GM12878 (cell line): ENCODE measurements around the gene C1orf21. TPM values are rescaled to one million over a fixed set of nuclear protein-coding genes. Genes with fewer than 3 reads are reported as not detected.

Experiments
- ATAC-seq: fragments of 200-7000 bp; cut with Tn5 transposase; 3 replicates; pipeline ENCODE4 v1.9.1; 2020; ENCODE audit warnings: mild to moderate bottlenecking, moderate library complexity
- BruUV-seq: library from RNA; stranded (reverse); fragments of 400-500 nt; replicated peaks from 2 replicates; lab custom pipeline; 2021; lab: Mats Ljungman, UMichigan
- CTCF ChIA-PET: fragments of 300-600 bp; sonication (Branson Sonifier 250); formaldehyde crosslinking; extraction: SDS; loops from one replicate; lab custom pipeline; 2021; ENCODE audit warnings: inconsistent platforms; lab: Yijun Ruan, JAX
- POLR2A ChIA-PET: fragments of 350-600 bp; formaldehyde crosslinking; extraction: SDS; loops from one replicate; lab custom pipeline; 2021; ENCODE audit warnings: inconsistent platforms; lab: Charles Lee
- RAD21 ChIA-PET: fragments of 300-600 bp; sonication (Branson Sonifier 250); formaldehyde crosslinking; loops from one replicate; lab custom pipeline; 2023; ENCODE audit warnings: antibody characterized with exemption; ENCODE audit not compliant: unreplicated experiment; lab: Charles Lee
- SMC1A ChIA-PET: fragments of 300-600 bp; sonication (Branson Sonifier 250); formaldehyde crosslinking; loops from one replicate; lab custom pipeline; 2023; ENCODE audit not compliant: unreplicated experiment, uncharacterized antibody; lab: Charles Lee
- DNase-seq: peaks from one replicate; pipeline ENCODE4 v3.0.0-alpha.2; 2011; ENCODE audit warnings: low read depth, low spot score
- FAIRE-seq: peaks from 3 replicates; lab custom pipeline; 2011; peaks lifted over from hg19 to GRCh38; lab: Jason Lieb, UNC
- H2AFZ ChIP-seq: 2 replicates; pipeline ENCODE4 v1.6.0; 2011; ENCODE audit warnings: low read depth, low read length, control low read depth; ENCODE audit not compliant: control insufficient read depth
- H3K27ac ChIP-seq: 2 replicates; pipeline ENCODE4 v1.5.1; 2011; ENCODE audit warnings: control low read depth; ENCODE audit not compliant: control insufficient read depth, insufficient read depth
- H3K27me3 ChIP-seq, 2 experiments: replicated peaks in 1 of 2; 2 replicates each; pipeline versions ENCODE4 v1.6.0 to v1.6.1; 2011; ENCODE audit warnings: low read length in 1 of 2; ENCODE audit not compliant: control insufficient read depth in 2 of 2, insufficient read depth in 2 of 2
- H3K36me3 ChIP-seq, 2 experiments: 2 replicates each; pipeline ENCODE4 v1.5.1; 2011; ENCODE audit warnings: low read length in 1 of 2; ENCODE audit not compliant: control insufficient read depth in 2 of 2, insufficient read depth in 2 of 2
- H3K4me1 ChIP-seq: 2 replicates; pipeline ENCODE4 v1.6.1; 2011; ENCODE audit warnings: mild to moderate bottlenecking, low read length, moderate library complexity, mixed read lengths; ENCODE audit not compliant: control insufficient read depth, insufficient read depth
- H3K4me2 ChIP-seq: 2 replicates; pipeline ENCODE4 v1.6.0; 2011; ENCODE audit warnings: control low read depth; ENCODE audit not compliant: control insufficient read depth, insufficient read depth
- H3K4me3 ChIP-seq: fragments of 200-600 bp; sonication (generic); 2 replicates; pipeline ENCODE4 v1.5.1; 2016
- H3K79me2 ChIP-seq: 2 replicates; pipeline ENCODE4 v1.6.0; 2011; ENCODE audit warnings: low read length; ENCODE audit not compliant: control insufficient read depth, insufficient read depth
- H3K9ac ChIP-seq: 2 replicates; pipeline ENCODE4 v1.8.0; 2011; ENCODE audit warnings: low read length, control low read depth, mixed read lengths; ENCODE audit not compliant: control insufficient read depth, insufficient read depth
- H3K9me3 ChIP-seq: replicated peaks from 3 replicates; pipeline ENCODE4 v1.5.1; 2011; ENCODE audit warnings: mild to moderate bottlenecking, low read length; ENCODE audit not compliant: control insufficient read depth, insufficient read depth
- H4K20me1 ChIP-seq: 2 replicates; pipeline ENCODE4 v1.6.0; 2011; ENCODE audit not compliant: control insufficient read depth, insufficient read depth
- EGR1 ChIP-seq, 2 experiments: IDR thresholded peaks; 1 replicate in 1 of 2; 2 replicates in 1 of 2; pipeline ENCODE4 v1.6.1; 2011 to 2012; ENCODE audit warnings: low read depth in 2 of 2, low read length in 2 of 2, borderline replicate concordance in 1 of 2, mild to moderate bottlenecking in 1 of 2, moderate library complexity in 1 of 2
- KDM1A ChIP-seq: fragments of 200-600 bp; sonication (generic); IDR thresholded peaks from 2 replicates; pipeline ENCODE4 v1.6.1; 2016; ENCODE audit warnings: borderline replicate concordance
- MTA2 ChIP-seq: fragments of 450-650 bp; IDR thresholded peaks from 2 replicates; pipeline ENCODE4 v1.6.1; 2016; ENCODE audit warnings: low read depth, mild to moderate bottlenecking, moderate library complexity
- MTA3 ChIP-seq: IDR thresholded peaks from 2 replicates; pipeline ENCODE4 v1.6.1; 2012; ENCODE audit warnings: low read length, inconsistent platforms, borderline replicate concordance
- NR2C1 ChIP-seq: fragments of 450-650 bp; IDR thresholded peaks from 2 replicates; pipeline ENCODE4 v1.6.1; 2017; ENCODE audit warnings: antibody characterized with exemption, mild to moderate bottlenecking, moderate library complexity
- POLR2AphosphoS2 ChIP-seq: IDR thresholded peaks from 2 replicates; pipeline ENCODE4 v1.6.1; 2011; ENCODE audit warnings: low read depth, mild to moderate bottlenecking, low read length, improper control_type of control experiment, moderate library complexity
- RAD21 ChIP-seq: IDR thresholded peaks from 2 replicates; pipeline ENCODE4 v1.6.1; 2011; ENCODE audit warnings: mild to moderate bottlenecking, low read depth, low read length, moderate library complexity; ENCODE audit not compliant: insufficient read depth
- REST ChIP-seq: IDR thresholded peaks from 2 replicates; pipeline ENCODE4 v1.6.1; 2012; ENCODE audit warnings: mild to moderate bottlenecking, low read depth, low read length
- SP1 ChIP-seq: IDR thresholded peaks from one replicate; pipeline ENCODE4 v1.6.1; 2011; ENCODE audit warnings: low read depth, low read length
- SRF ChIP-seq, 2 experiments: IDR thresholded peaks; 2 replicates each; pipeline ENCODE4 v1.6.1; 2011; ENCODE audit warnings: low read depth in 2 of 2, low read length in 2 of 2, mild to moderate bottlenecking in 1 of 2, moderate library complexity in 1 of 2
- STAT1 ChIP-seq: fragments of 450-650 bp; conservative IDR thresholded peaks from 2 replicates; pipeline ENCODE4 v1.6.1; 2014; ENCODE audit warnings: antibody characterized with exemption, mild to moderate bottlenecking
- STAT3 ChIP-seq: IDR thresholded peaks from 2 replicates; pipeline ENCODE4 v1.6.1; 2011; ENCODE audit warnings: low read depth, low read length, improper control_type of control experiment
- YY1 ChIP-seq: IDR thresholded peaks from 2 replicates; pipeline ENCODE4 v1.6.1; 2011; ENCODE audit warnings: low read depth, mild to moderate bottlenecking, low read length
- WGBS: methylation state at CpG from one replicate; pipeline ENCODE4 v1.1.6; 2016; ENCODE audit warnings: low lambda C conversion rate; ENCODE audit not compliant: insufficient replicate concordance, insufficient coverage; ENCODE audit errors: missing lambda C conversion rate; 5-methylcytosine and 5-hydroxymethylcytosine counted together
- in situ Hi-C: fragments of 300-500 bp; cut with MboI; formaldehyde crosslinking; loops from 9 replicates; pipeline ENCODE4 v1.14.3; 2018; ENCODE audit warnings: mixed read lengths
- intact Hi-C: fragments of 100-400 bp; cut with micrococcal nuclease; formaldehyde crosslinking; loops from one replicate; pipeline ENCODE4 v1.14.2; 2022; ENCODE audit not compliant: unreplicated experiment
- polyA plus RNA-seq, 11 experiments: library from polyadenylated mRNA; depleted of rRNA in 4 of 11; unstranded in 6 of 11; stranded (reverse) in 5 of 11; fragments of >200 nt; fragmentation: Nextera tagmentation in 4 of 11; fragmentation: Illumina TruSeq in 1 of 11; extraction: Ambion mirVana in 4 of 11; extraction: Trizol in 1 of 11; gene quantifications; 1 replicate in 1 of 11; 2 replicates in 10 of 11; pipeline versions ENCODE4 v1.2.1 to v1.2.3, GENCODE V29; 2011 to 2016; ENCODE audit warnings: inconsistent platforms in 2 of 11, missing spikeins in 2 of 11, low read depth in 1 of 11
- total RNA-seq, 4 experiments: library from RNA; depleted of rRNA in 3 of 4; stranded (reverse); fragments of >200 nt in 3 of 4; fragmentation: Illumina TruSeq in 1 of 4; extraction: Trizol in 1 of 4; gene quantifications; 2 replicates each; pipeline versions ENCODE4 v1.2.1 to v1.2.3, GENCODE V29; 2013 to 2021
- TF ChIP-seq, protein P1 (sequence below): IDR thresholded peaks from 2 replicates; pipeline ENCODE4 v1.6.1; 2012; ENCODE audit warnings: low read length, inconsistent platforms

The C1orf21 gene
- total and polyA plus RNA-seq, 10 of the 15 experiments (the other 5 are each of a cell fraction or from before 2014, with no cell fraction given) = 0.03 to 1.6 (median 0.17) TPM; not detected in 3

GRCh38 chr1:184366997-184367396 lies 19.8 kb upstream of the C1orf21 start:
- WGBS = 54% methylated on average over 11 of the region's 11 CpGs
- no TSS peak for BruUV-seq
- Histone ChIP-seq H3K36me3 (no peaks in the 10 kb centered on the region), H3K79me2 (no peaks in the 10 kb centered on the region), H3K4me2 (no peak overlapping the region), H3K4me1 (no peaks in the 10 kb centered on the region), H3K4me3 (no peak overlapping the region), H3K9ac (no peak overlapping the region), H2AFZ (no peak overlapping the region), H3K9me3 (no peaks in the 10 kb centered on the region), H4K20me1 (no peaks in the 10 kb centered on the region), H3K27ac (no peak overlapping the region), H3K27me3 (peaks cover 0 to 2% of the 10 kb centered on the region in 2 experiments; a peak in 2 of 4 replicates)
- DNase-seq (no peak), FAIRE-seq (no peak), ATAC-seq (no peak)
- RAD21 ChIA-PET = no interaction called here
- SMC1A ChIA-PET = no interaction called here
- TF ChIP-seq STAT3 (no peak), MTA3 (no peak), EGR1 (IDR thresholded peaks at IDR 0.05; ENCODE audit: borderline replicate concordance in 1 of 2, low read depth in 2 of 2, low read length in 2 of 2) (no peak), RAD21 (no peak), NR2C1 (no peak), POLR2AphosphoS2 (no peak)
- POLR2A ChIA-PET = no interaction called here
- intact Hi-C loops = no loop called here
- in situ Hi-C loops = no loop called here
- CTCF ChIA-PET = interaction anchor here (1.2 kb wide), 1 partner anchor 12 kb away, joined by 3 read pairs; no protein-coding TSS in a partner anchor

- 0% methylated on average over 1 of the region's 1 CpG for WGBS
- Histone ChIP-seq H3K79me2 (no peaks in the 10 kb centered on the region), H3K4me3 (no peak overlapping the region), H2AFZ (no peak overlapping the region), H4K20me1 (no peaks in the 10 kb centered on the region), H3K4me2 (no peak overlapping the region), H3K36me3 (no peaks in the 10 kb centered on the region), H3K9me3 (no peaks in the 10 kb centered on the region), H3K27me3 (peaks cover 0 to 2% of the 10 kb centered on the region in 2 experiments; a peak in 2 of 4 replicates), H3K9ac (no peak overlapping the region), H3K27ac (no peak overlapping the region), H3K4me1 (no peaks in the 10 kb centered on the region)
- BruUV-seq = no TSS peak
- no peak for ATAC-seq
- ChIA-PET SMC1A (interaction anchor here (1.2 kb wide), 1 partner anchor 150 kb away, joined by 3 read pairs; no protein-coding TSS in a partner anchor), CTCF (interaction anchor here (1.2 kb wide), 1 partner anchor 11 kb away, joined by 3 read pairs; no protein-coding TSS in a partner anchor), RAD21 (no interaction called here), POLR2A (no interaction called here)
- FAIRE-seq = peak; percentile 56
- no peak for DNase-seq
- intact Hi-C loops = no loop called here
- in situ Hi-C loops = no loop called here
- no peak for TF ChIP-seq SRF (IDR thresholded peaks at IDR 0.05; ENCODE audit: low read depth in 2 of 2, low read length in 2 of 2)
- no peak for TF ChIP-seq KDM1A
- TF ChIP-seq REST = no peak
- TF ChIP-seq STAT1 = no peak
- TF ChIP-seq MTA2 = no peak
- no peak for TF ChIP-seq YY1
- TF ChIP-seq, protein P1, sequence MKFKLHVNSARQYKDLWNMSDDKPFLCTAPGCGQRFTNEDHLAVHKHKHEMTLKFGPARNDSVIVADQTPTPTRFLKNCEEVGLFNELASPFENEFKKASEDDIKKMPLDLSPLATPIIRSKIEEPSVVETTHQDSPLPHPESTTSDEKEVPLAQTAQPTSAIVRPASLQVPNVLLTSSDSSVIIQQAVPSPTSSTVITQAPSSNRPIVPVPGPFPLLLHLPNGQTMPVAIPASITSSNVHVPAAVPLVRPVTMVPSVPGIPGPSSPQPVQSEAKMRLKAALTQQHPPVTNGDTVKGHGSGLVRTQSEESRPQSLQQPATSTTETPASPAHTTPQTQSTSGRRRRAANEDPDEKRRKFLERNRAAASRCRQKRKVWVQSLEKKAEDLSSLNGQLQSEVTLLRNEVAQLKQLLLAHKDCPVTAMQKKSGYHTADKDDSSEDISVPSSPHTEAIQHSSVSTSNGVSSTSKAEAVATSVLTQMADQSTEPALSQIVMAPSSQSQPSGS = no peak
- TF ChIP-seq SP1 = no peak
These were observed 19.3 kb upstream of the C1orf21 start for GRCh38 chr1:184367427-184368038.
